Breast epithelium (tissue), 3 donors: ENCODE data around the gene NIN.

Source experiments
- CTCF ChIP-seq, 3 donors: fragments of 450-650 bp; IDR thresholded peaks; one replicate each; pipeline ENCODE4 v1.5.1; 2016 to 2017; ENCODE audit warnings: antibody characterized with exemption in 3 of 3, mild to moderate bottlenecking in 3 of 3, moderate library complexity in 3 of 3
- POLR2AphosphoS5 ChIP-seq, 3 donors: sonication (generic); formaldehyde crosslinking; IDR thresholded peaks; one replicate each; pipeline ENCODE4 v1.6.1; 2017; ENCODE audit warnings: antibody characterized with exemption in 3 of 3

DNA sequence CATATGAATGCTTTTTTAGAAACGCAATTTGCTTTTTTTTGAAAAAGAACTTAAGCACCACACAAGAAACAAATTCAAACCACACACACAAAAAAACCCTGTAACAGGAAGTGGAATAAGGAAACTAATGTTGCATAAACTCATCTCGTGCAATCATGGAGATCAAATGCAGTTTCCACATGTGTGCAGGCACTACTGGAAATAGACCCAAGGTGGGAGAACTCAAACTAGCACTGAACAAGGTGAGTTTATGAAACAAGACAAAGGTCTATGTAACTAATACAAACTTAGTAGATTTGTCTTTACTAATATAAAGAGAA lies 17.5 kb downstream of the NIN start:
- TF ChIP-seq POLR2AphosphoS5 (IDR thresholded peaks at IDR 0.05) = no peak
- no peak for TF ChIP-seq CTCF (IDR thresholded peaks at IDR 0.05)
